ENCODE measurements around the gene RAB12.

The RAB12 gene

GRCh38 chr18:8686611-8687010 lies 77.4 kb downstream of the RAB12 start:
- DNase-seq = no peak

- DNase-seq = no peak
Measured at GRCh38 chr18:8688216-8688800, 79.1 kb downstream of the RAB12 start.

DNA sequence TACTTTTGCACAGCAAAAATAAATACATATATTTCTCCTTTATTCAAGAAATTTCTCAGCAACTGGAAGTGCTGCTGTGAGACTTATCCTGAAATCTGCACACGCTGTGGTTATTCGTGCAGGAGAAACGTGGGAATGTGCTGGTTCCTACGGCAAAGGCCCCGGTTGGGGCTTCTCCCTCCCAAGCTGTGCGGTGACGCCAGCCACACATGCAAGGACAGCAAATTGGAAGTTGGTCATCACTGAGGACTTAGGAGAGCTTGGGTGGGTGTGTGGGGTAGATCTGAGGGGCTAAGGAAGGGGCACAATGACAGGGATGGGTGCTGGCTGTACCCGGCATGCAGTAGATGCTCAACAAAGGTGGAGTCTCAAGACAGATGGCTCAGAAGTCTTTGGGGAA lies 79.6 kb downstream of the RAB12 start:
- no peak for DNase-seq
